22Rv1 (cell line): ENCODE measurements around the gene MAN1A1.

ENCODE experiments used
- CTCF ChIP-seq: fragments of 450-650 bp; IDR thresholded peaks from 2 replicates; pipeline ENCODE4 v1.5.1; 2017; ENCODE audit warnings: mild to moderate bottlenecking
- ZFX ChIP-seq: fragments of 450-650 bp; IDR thresholded peaks from 2 replicates; pipeline ENCODE4 v1.6.1; 2017; ENCODE audit warnings: antibody characterized with exemption, borderline replicate concordance

GRCh38 chr6:119276211-119276610, 73.3 kb downstream of the MAN1A1 start:
- TF ChIP-seq CTCF, result no peak
- TF ChIP-seq ZFX, result no peak
